HFFc6 (cell line): ENCODE measurements around the gene ALDH1A1. TPM values are rescaled to one million over a fixed set of nuclear protein-coding genes. Genes with fewer than 3 reads are reported as not detected.

Experiments used
- DNase-seq: peaks from one replicate; pipeline ENCODE4 v3.0.0-alpha.2; 2018
- H3K27ac Mint-ChIP-seq: 2 replicates; pipeline ENCODE4 v1.8.0; 2020; ENCODE audit warnings: mild to moderate bottlenecking, mixed read lengths
- H3K27me3 Mint-ChIP-seq: 2 replicates; pipeline ENCODE4 v1.8.0; 2021; ENCODE audit warnings: mild to moderate bottlenecking, moderate library complexity, mixed read lengths; ENCODE audit not compliant: insufficient read depth
- H3K36me3 Mint-ChIP-seq: 2 replicates; pipeline ENCODE4 v1.8.0; 2021; ENCODE audit warnings: low read depth, mixed read lengths
- H3K4me1 Mint-ChIP-seq: 2 replicates; pipeline ENCODE4 v1.8.0; 2020; ENCODE audit warnings: low read depth, mixed read lengths
- H3K4me3 Mint-ChIP-seq: 2 replicates; pipeline ENCODE4 v1.8.0; 2020; ENCODE audit warnings: mild to moderate bottlenecking, moderate library complexity, mixed read lengths
- H3K9me3 Mint-ChIP-seq: 2 replicates; pipeline ENCODE4 v1.8.0; 2020; ENCODE audit warnings: mild to moderate bottlenecking, mixed read lengths
- total RNA-seq, 6 experiments: library from RNA; stranded (reverse); fragmentation: NEBNext Ultra II Directional; extraction: Animal tissue kit (Norgen Biotek cat#: 25700); gene quantifications; 2 replicates in 1 of 6; 3 replicates in 5 of 6; pipeline ENCODE4 v1.2.3, GENCODE V29; 2021
- TF ChIP-seq, protein P1 (sequence below): fragments of 200-600 bp; sonication (generic); IDR thresholded peaks from 2 replicates; pipeline ENCODE4 v1.5.0; 2021; ENCODE audit warnings: antibody characterized with exemption, mild to moderate bottlenecking

Gene ALDH1A1
- total RNA-seq, 6 experiments from 2014 or later, result 166 to 720 (median 656) TPM

DNA sequence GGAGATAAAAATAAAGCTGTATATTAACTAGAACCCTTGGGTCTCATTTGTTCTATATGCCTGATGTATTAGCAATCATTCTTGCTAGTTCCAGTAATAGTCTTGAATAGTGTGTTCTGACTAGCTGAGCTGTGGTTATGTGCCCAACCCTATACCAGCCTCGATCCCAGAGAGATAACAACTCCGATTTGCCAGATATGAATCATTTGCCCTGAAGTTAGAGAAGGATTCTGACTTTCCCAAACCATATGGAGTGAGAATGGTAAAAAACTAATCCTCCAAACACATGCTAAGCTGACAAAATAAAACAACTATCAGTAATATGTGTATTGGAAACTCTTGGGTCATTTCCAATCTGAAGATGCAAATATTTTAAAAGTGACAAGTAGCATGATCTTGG is 64.8 kb downstream of the ALDH1A1 start:
- H3K27ac Mint-ChIP-seq, result peak overlapping the region; percentile 38
- peak; percentile 45 for DNase-seq
- H3K4me3 Mint-ChIP-seq, result no peak overlapping the region
- H3K4me1 Mint-ChIP-seq, result peaks cover 70% of the 10 kb centered on the region
- peaks cover 2% of the 10 kb centered on the region for H3K27me3 Mint-ChIP-seq
- TF ChIP-seq, protein P1, sequence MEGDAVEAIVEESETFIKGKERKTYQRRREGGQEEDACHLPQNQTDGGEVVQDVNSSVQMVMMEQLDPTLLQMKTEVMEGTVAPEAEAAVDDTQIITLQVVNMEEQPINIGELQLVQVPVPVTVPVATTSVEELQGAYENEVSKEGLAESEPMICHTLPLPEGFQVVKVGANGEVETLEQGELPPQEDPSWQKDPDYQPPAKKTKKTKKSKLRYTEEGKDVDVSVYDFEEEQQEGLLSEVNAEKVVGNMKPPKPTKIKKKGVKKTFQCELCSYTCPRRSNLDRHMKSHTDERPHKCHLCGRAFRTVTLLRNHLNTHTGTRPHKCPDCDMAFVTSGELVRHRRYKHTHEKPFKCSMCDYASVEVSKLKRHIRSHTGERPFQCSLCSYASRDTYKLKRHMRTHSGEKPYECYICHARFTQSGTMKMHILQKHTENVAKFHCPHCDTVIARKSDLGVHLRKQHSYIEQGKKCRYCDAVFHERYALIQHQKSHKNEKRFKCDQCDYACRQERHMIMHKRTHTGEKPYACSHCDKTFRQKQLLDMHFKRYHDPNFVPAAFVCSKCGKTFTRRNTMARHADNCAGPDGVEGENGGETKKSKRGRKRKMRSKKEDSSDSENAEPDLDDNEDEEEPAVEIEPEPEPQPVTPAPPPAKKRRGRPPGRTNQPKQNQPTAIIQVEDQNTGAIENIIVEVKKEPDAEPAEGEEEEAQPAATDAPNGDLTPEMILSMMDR, result no peak
- H3K9me3 Mint-ChIP-seq, result no peaks in the 10 kb centered on the region
- peaks cover 15% of the 10 kb centered on the region for H3K36me3 Mint-ChIP-seq

DNA sequence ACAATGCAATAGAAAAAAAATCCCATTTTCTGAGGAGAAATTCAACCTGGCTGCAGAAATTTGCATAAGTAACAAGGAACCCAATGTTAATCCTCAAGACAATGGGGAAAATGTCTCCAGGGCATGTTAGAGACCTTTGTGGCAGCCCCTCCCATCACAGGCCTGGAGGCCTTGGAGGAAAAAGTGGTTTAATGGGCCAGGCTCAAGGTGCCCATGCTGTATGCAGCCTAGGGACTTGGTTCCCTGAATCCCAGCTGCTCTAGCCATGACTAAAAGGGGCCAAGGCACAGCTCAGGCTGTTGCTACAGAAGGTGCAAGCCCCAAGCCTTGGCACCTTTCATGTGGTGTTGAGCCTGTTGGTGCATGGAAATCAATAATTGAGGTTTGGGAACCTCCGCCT is 66.5 kb downstream of the ALDH1A1 start:
- DNase-seq, result no peak
- no peak overlapping the region for H3K27ac Mint-ChIP-seq
- peaks cover 6% of the 10 kb centered on the region for H3K27me3 Mint-ChIP-seq
- H3K36me3 Mint-ChIP-seq, result peaks cover 9% of the 10 kb centered on the region
- TF ChIP-seq, protein P1, result no peak
- H3K4me3 Mint-ChIP-seq, result no peak overlapping the region
- H3K4me1 Mint-ChIP-seq, result peaks cover 68% of the 10 kb centered on the region
- no peaks in the 10 kb centered on the region for H3K9me3 Mint-ChIP-seq

DNA sequence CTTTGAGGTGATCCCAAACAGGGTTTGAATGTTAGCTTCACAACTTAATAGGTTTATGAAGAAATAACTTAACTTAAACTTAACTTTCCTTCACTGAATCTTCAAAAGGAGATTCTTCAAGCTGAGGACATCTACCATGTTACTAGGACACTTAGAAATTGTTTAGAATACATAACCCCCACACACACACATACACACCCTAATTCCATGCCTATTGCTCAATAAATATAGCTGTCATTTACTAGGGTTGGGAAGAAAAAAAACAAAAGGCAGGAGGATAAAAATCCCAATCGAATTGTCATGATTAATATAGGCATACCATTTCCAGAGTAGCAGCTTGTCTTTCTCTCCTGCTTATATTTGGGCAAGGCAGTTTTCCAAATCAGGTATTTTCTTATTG is 68.3 kb downstream of the ALDH1A1 start:
- TF ChIP-seq, protein P1, result no peak
- H3K4me3 Mint-ChIP-seq, result no peak overlapping the region
- peaks cover 6% of the 10 kb centered on the region for H3K27me3 Mint-ChIP-seq
- H3K4me1 Mint-ChIP-seq, result peaks cover 57% of the 10 kb centered on the region
- H3K36me3 Mint-ChIP-seq, result peaks cover 9% of the 10 kb centered on the region
- H3K27ac Mint-ChIP-seq, result no peak overlapping the region
- H3K9me3 Mint-ChIP-seq, result no peaks in the 10 kb centered on the region
- no peak for DNase-seq

DNA sequence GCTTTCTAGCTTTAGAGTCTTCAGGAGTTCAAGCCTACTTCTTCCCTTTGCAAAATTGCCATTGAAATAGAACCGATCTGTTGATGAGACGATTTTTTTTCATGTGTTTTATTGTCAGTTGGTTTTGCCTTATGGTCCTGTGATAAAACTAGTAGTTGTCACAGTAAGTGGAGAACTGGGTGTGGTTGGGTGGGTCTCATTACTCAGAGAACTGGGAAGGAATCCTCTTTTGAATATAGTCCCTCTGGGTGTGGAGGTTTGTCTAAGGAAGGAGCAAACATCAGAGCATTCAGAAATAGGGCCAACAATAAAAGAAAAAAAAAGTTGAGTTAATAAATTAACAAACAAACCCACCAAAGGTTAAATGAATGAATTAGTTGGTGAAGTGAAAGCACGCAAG is 69.0 kb downstream of the ALDH1A1 start:
- Mint-ChIP-seq H3K4me1 (peaks cover 50% of the 10 kb centered on the region), H3K36me3 (peaks cover 13% of the 10 kb centered on the region), H3K9me3 (no peaks in the 10 kb centered on the region), H3K27ac (no peak overlapping the region), H3K4me3 (no peak overlapping the region), H3K27me3 (peaks cover 6% of the 10 kb centered on the region)
- no peak for DNase-seq
- TF ChIP-seq, protein P1, result no peak

DNA sequence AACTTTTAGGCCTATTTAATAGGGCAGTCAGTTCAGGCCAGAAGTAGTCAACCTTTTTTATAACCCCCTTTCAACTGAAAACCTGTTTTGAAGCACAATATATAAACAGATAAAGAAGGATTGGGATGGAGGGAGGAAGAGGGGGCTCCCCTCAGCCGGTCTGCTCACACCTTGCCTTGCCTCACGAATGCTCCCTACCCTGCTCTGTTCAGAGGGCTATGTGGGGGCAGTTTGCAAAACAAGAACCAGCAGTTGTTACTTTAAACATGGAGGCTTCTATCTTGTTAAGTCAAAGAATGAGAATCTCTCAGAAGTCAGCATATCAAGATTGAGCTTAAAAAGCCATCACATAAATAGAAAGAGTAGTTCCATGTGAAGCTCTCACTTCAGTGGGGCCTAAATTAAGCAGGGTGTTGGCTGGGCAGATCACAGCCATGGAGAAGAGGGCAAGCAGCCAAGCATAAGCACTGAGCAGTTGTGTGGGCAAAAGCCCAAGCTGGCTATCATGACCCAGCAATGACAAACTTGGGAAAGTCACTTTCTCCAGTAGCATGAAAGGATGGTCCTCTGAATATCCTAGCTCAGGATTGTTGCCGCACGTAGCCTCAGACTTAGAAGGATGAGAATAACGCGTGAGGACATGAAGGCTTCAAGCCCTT is 70.6 kb downstream of the ALDH1A1 start:
- no peak for DNase-seq
- peaks cover 18% of the 10 kb centered on the region for H3K36me3 Mint-ChIP-seq
- peaks cover 37% of the 10 kb centered on the region for H3K4me1 Mint-ChIP-seq
- H3K27ac Mint-ChIP-seq, result no peak overlapping the region
- H3K4me3 Mint-ChIP-seq, result no peak overlapping the region
- TF ChIP-seq, protein P1, result no peak
- no peaks in the 10 kb centered on the region for H3K9me3 Mint-ChIP-seq
- H3K27me3 Mint-ChIP-seq, result peaks cover 6% of the 10 kb centered on the region
